HFFc6 (cell line): ENCODE results near the gene SMOC2. TPM values are rescaled to one million over a fixed set of nuclear protein-coding genes. Genes with fewer than 3 reads are reported as not detected.

Experiments used
- DNase-seq: peaks from one replicate; pipeline ENCODE4 v3.0.0-alpha.2; 2018
- H3K27ac Mint-ChIP-seq: 2 replicates; pipeline ENCODE4 v1.8.0; 2020; ENCODE audit warnings: mild to moderate bottlenecking, mixed read lengths
- H3K27me3 Mint-ChIP-seq: 2 replicates; pipeline ENCODE4 v1.8.0; 2021; ENCODE audit warnings: mild to moderate bottlenecking, moderate library complexity, mixed read lengths; ENCODE audit not compliant: insufficient read depth
- H3K36me3 Mint-ChIP-seq: 2 replicates; pipeline ENCODE4 v1.8.0; 2021; ENCODE audit warnings: low read depth, mixed read lengths
- H3K4me1 Mint-ChIP-seq: 2 replicates; pipeline ENCODE4 v1.8.0; 2020; ENCODE audit warnings: low read depth, mixed read lengths
- H3K4me3 Mint-ChIP-seq: 2 replicates; pipeline ENCODE4 v1.8.0; 2020; ENCODE audit warnings: mild to moderate bottlenecking, moderate library complexity, mixed read lengths
- H3K9me3 Mint-ChIP-seq: 2 replicates; pipeline ENCODE4 v1.8.0; 2020; ENCODE audit warnings: mild to moderate bottlenecking, mixed read lengths
- total RNA-seq, 6 experiments: library from RNA; stranded (reverse); fragmentation: NEBNext Ultra II Directional; extraction: Animal tissue kit (Norgen Biotek cat#: 25700); gene quantifications; 2 replicates in 1 of 6; 3 replicates in 5 of 6; pipeline ENCODE4 v1.2.3, GENCODE V29; 2021
- TF ChIP-seq, protein P1 (sequence below): fragments of 200-600 bp; sonication (generic); IDR thresholded peaks from 2 replicates; pipeline ENCODE4 v1.5.0; 2021; ENCODE audit warnings: antibody characterized with exemption, mild to moderate bottlenecking

SMOC2 gene
- total RNA-seq, 6 experiments from 2014 or later: not detected

DNA sequence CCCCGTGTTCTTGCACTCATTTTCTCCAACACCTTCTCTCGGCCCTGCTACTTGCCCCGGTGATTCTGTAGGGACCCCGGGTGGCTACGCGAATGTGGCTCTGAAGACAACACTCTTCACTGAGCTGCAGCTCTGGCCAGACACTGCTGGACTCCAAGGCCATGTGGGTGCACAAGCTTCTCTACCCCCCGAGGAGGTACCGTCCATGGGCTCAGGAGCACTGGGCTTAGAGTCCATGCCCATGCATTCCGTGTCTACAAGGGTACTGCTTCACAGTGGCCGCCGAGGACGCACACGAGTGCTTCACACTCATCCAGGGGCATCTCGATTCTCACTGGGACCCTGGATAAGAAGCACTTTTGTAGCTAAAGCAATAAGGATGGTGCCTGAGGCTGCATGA lies 59.5 kb downstream of the SMOC2 start:
- peaks cover 6% of the 10 kb centered on the region; the same call in 1 of the 2 replicates for H3K36me3 Mint-ChIP-seq
- H3K4me3 Mint-ChIP-seq: no peak overlapping the region
- TF ChIP-seq, protein P1, sequence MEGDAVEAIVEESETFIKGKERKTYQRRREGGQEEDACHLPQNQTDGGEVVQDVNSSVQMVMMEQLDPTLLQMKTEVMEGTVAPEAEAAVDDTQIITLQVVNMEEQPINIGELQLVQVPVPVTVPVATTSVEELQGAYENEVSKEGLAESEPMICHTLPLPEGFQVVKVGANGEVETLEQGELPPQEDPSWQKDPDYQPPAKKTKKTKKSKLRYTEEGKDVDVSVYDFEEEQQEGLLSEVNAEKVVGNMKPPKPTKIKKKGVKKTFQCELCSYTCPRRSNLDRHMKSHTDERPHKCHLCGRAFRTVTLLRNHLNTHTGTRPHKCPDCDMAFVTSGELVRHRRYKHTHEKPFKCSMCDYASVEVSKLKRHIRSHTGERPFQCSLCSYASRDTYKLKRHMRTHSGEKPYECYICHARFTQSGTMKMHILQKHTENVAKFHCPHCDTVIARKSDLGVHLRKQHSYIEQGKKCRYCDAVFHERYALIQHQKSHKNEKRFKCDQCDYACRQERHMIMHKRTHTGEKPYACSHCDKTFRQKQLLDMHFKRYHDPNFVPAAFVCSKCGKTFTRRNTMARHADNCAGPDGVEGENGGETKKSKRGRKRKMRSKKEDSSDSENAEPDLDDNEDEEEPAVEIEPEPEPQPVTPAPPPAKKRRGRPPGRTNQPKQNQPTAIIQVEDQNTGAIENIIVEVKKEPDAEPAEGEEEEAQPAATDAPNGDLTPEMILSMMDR: no peak
- no peak overlapping the region for H3K27ac Mint-ChIP-seq
- no peaks in the 10 kb centered on the region; the same call in none of the 2 replicates for H3K27me3 Mint-ChIP-seq
- no peaks in the 10 kb centered on the region for H3K4me1 Mint-ChIP-seq
- H3K9me3 Mint-ChIP-seq: peaks cover 78% of the 10 kb centered on the region
- DNase-seq: no peak

DNA sequence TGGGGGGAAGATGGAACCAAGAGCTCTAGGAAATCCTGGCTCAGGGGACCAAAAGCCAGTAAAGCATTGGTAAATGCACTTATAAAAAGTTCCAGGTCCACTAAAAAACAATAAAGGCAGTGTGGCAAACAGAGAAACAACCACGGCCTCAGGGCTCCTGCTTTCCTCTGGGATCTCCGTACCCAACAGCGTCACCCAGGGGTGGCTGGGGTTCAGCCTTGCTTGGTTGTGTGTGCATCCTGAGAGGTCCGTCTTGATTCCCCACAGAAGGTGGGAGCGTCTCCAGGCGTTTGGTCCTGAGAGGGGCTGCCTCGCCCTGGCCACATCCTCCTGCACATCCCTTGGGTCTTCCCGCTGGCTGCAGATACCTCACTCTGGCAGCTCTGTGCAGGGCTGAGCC lies 60.6 kb downstream of the SMOC2 start:
- Mint-ChIP-seq H3K36me3 (no peaks in the 10 kb centered on the region; the same call in 1 of the 2 replicates), H3K9me3 (peaks cover 74% of the 10 kb centered on the region), H3K27ac (no peak overlapping the region), H3K4me3 (no peak overlapping the region), H3K4me1 (no peaks in the 10 kb centered on the region), H3K27me3 (no peaks in the 10 kb centered on the region; the same call in 1 of the 2 replicates)
- TF ChIP-seq, protein P1: no peak
- DNase-seq: no peak

DNA sequence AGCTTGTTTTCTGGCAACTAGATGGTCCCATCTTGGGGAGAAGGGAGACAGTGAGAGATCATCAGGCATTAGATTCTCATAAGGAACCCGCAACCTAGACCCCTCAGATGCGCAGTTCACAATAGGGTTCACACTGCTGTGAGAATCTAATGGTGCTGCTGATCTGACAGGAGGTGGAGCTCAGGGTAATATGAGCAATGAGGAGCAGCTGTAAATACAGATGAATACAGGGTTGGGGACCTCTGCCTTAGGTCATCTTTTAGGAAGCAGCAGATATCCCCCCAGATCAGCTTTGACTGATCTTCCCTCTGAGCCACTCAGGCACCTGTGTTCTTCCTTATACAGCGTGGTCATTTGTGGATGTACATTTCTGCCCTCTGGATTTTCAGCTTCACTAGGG lies 63.4 kb downstream of the SMOC2 start:
- DNase-seq: no peak
- Mint-ChIP-seq H3K36me3 (no peaks in the 10 kb centered on the region; the same call in 1 of the 2 replicates), H3K4me1 (no peaks in the 10 kb centered on the region), H3K27ac (no peak overlapping the region), H3K27me3 (no peaks in the 10 kb centered on the region; the same call in 1 of the 2 replicates), H3K9me3 (peaks cover 69% of the 10 kb centered on the region), H3K4me3 (no peak overlapping the region)
- TF ChIP-seq, protein P1: no peak

DNA sequence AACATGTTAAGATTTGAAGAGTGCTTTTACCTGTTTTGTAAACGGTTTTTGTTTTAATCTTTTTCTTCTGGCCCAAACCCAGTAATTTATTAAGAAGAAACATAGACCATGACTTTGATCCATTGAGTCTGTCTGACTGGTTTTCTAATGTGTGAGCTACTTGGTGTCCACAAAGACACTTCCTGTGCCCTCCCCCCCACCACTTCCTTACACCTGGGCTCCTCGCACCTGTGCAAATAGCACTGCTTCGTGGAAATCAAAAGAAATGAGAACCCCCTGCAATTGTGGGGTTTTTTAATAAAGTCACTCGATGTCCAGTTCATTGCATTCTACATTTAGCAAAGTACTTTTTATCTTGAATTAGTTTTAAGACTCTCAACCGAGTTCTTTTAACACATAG lies 65.5 kb downstream of the SMOC2 start:
- Mint-ChIP-seq H3K36me3 (no peaks in the 10 kb centered on the region; the same call in 1 of the 2 replicates), H3K4me3 (no peak overlapping the region), H3K9me3 (peaks cover 71% of the 10 kb centered on the region), H3K27me3 (no peaks in the 10 kb centered on the region; the same call in 1 of the 2 replicates), H3K4me1 (no peaks in the 10 kb centered on the region), H3K27ac (no peak overlapping the region)
- TF ChIP-seq, protein P1: no peak
- DNase-seq: no peak

DNA sequence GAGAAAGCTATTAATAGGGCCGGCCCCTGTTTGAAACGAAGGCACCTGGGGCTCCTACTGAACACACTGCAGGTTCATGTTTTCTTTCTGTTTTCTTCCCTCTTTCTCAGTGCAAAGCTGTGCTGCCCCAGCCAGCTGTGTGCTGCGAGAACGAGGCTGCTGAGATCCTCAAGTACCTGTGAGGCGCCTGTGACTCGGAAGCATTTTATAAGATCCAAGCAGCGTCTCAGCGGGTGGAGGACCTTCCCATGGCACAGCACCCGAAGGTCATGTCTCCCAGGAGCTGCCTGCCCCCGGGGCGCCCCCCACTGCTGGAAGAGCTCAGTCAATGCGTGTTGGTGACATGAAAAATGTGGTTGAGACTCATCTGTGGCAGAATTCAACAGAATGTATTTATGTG lies 66.3 kb downstream of the SMOC2 start:
- DNase-seq: no peak
- Mint-ChIP-seq H3K36me3 (no peaks in the 10 kb centered on the region; the same call in 1 of the 2 replicates), H3K4me3 (no peak overlapping the region), H3K27me3 (no peaks in the 10 kb centered on the region; the same call in 1 of the 2 replicates), H3K4me1 (no peaks in the 10 kb centered on the region), H3K9me3 (peaks cover 65% of the 10 kb centered on the region), H3K27ac (no peak overlapping the region)
- TF ChIP-seq, protein P1: no peak
